ENCODE measurements around the gene DDX60.

GRCh38 chr4:168203233-168203911 is 115.2 kb downstream of the DDX60 start:
- TF ChIP-seq EZH2 (IDR thresholded peaks at IDR 0.05; ENCODE audit: low read depth): no peak
- TF ChIP-seq, protein P1, sequence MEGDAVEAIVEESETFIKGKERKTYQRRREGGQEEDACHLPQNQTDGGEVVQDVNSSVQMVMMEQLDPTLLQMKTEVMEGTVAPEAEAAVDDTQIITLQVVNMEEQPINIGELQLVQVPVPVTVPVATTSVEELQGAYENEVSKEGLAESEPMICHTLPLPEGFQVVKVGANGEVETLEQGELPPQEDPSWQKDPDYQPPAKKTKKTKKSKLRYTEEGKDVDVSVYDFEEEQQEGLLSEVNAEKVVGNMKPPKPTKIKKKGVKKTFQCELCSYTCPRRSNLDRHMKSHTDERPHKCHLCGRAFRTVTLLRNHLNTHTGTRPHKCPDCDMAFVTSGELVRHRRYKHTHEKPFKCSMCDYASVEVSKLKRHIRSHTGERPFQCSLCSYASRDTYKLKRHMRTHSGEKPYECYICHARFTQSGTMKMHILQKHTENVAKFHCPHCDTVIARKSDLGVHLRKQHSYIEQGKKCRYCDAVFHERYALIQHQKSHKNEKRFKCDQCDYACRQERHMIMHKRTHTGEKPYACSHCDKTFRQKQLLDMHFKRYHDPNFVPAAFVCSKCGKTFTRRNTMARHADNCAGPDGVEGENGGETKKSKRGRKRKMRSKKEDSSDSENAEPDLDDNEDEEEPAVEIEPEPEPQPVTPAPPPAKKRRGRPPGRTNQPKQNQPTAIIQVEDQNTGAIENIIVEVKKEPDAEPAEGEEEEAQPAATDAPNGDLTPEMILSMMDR (conservative IDR thresholded peaks at IDR 0.05): no peak

Data from PC-9 (cell line).